GM21390 (cell line): ENCODE data around the gene ZNF555.
A peak's percentile ranks its signal among the peaks of the same experiment; 100 is the strongest.

Source experiments
- ATAC-seq: cut with Tn5 transposase; IDR thresholded peaks from one replicate; pipeline ENCODE4 v1.9.1; 2021; ENCODE audit not compliant: unreplicated experiment

The ZNF555 gene

DNA sequence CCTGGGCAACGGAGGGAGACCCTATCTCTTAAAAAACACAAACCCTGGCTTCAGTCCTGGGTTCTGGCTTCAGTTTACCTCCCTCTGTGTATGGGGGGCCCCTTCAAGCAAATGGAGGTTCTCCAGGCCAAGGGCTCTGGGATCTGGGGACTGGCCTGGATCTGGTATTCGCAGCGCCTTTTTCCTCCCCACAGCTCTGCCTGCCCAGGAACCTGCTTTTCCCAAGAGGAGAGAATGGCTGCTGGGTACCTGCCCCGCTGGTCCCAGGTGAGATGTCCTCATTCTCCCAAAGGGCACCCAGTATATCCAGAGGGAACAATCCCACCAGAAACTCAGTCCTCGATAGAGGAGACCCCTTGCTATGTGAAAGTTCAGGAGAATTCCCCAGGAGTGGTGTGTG lies 18.4 kb upstream of the ZNF555 start:
- no peak for ATAC-seq

DNA sequence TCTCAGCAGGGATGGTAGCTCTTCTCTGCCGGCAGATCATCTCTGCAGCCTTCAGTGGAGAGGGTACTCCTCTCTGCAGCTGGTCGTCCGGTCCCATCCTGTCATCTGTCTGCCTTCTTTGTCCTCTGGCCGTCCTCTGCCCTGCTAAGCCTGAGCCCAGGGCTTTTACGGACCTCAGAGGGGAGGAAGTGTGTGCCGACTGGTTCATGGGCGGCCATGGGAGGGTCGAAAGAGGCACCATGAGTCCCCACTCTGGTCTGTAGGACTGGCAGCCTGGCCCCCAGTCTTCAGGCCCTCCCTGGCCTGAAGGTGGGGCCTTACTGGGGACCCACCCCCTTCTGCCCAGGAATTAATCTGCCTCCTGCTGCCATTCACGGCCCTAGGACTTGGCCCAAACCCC lies 17.6 kb upstream of the ZNF555 start:
- ATAC-seq = no peak

DNA sequence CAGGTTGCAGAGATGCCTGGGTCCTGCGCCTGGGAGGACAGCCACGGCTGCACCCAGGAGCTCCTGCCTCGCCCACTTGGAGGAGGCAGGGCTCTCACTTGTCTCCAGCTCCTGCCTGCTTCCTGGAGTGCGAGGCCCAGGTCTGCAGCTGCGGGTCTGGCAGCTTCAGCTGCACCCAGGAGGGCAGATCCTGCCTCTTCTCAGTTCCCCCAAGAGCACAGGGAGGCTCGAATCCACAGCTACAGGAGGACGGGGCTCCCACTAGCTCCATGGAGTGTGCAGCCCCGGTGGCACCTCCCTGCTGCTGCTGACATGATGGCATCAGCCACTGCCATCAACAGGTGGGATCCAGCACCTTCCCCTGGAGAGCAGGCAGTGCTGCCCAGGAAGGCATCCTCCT lies 17.1 kb upstream of the ZNF555 start:
- ATAC-seq = no peak

DNA sequence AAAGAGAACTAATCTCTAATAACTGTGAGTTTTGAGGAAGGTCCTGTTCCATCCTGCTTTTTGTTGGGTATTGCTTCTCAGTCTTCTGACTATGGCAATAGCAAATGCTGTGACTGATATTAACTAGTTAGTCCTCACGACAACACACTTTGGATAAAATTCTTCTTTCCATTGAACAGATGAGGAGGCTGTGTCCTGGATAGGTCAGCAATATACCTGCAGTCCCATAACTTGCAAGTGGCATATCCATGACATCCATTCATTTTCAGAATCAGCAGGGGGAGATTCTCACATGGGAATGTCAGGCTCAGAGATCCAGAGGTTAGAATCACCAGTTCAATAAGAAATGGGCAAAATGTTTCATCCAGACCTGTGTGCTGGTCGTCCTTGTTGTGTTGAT lies 14.3 kb upstream of the ZNF555 start:
- ATAC-seq = no peak

DNA sequence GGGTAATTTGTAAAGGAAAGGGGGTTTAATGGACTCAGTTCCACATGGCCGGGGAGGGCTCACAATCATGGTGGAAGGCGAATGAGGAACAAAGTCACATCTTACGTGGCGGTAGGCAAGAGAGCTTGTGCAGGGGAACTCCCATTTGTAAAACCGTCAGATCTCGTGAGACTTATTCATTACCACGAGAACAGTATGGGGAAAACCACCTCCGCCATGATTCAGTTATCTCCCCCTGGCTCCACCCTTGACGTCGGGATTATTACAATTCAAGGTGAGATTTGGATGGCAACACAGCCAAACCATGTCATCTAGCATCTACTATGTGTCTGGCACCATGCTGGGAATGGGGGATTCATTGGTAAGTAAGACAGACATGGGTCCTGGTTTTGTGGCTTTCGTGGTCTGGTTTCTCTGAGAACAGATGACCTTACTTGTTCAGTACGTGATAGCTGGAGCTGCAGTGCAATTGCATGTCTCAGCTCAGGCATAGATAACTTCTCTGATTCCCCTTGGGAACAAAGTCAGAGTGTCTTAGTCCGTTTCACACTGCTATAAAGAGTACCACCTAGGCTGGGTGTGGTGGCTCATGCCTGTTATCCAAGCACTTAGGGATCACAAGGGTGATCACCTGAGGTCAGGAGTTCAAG lies 13.3 kb upstream of the ZNF555 start:
- no peak for ATAC-seq

DNA sequence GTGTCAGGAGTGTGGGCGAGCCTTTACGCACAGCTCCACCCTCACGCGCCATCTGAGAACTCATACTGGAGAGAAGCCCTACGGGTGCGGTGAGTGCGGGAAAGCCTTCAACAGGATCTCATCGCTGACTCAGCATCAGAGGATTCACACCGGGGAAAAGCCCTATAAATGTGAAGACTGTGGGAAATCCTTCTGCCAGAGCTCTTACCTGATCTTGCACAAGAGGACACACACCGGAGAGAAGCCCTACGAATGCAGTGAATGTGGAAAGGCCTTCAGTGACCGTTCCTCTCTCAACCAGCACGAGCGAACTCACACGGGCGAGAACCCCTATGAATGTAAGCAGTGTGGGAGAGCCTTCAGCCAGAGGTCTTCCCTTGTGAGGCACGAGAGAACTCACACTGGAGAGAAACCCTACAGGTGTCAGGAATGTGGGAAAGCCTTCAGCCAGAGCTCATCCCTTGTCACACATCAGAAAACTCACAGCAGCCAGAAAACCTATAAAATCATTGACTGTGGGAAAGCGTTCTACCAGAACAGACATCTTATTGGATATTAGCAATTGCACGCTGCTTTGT lies 6.9 kb upstream of the ZNF555 start:
- no peak for ATAC-seq

DNA sequence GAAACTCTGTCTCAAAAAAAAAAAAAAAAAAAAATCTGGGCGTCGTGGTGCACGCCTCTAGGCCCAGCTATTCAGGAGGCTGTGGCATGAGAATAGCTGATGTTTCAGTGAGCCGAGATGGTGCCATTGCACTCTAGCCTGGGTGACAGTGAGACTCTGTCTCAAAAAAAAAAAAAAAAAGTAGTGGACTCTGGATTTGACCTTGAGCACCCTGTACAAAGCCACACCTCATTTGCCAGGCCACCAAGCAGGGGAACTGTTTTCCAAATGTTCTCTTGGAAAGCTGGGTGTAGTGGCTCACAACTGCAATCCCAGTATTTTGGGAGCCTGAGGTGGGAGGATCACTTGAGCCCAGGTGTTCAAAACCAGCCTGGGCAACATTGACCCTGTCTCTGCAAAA lies 3.8 kb upstream of the ZNF555 start:
- ATAC-seq = no peak

DNA sequence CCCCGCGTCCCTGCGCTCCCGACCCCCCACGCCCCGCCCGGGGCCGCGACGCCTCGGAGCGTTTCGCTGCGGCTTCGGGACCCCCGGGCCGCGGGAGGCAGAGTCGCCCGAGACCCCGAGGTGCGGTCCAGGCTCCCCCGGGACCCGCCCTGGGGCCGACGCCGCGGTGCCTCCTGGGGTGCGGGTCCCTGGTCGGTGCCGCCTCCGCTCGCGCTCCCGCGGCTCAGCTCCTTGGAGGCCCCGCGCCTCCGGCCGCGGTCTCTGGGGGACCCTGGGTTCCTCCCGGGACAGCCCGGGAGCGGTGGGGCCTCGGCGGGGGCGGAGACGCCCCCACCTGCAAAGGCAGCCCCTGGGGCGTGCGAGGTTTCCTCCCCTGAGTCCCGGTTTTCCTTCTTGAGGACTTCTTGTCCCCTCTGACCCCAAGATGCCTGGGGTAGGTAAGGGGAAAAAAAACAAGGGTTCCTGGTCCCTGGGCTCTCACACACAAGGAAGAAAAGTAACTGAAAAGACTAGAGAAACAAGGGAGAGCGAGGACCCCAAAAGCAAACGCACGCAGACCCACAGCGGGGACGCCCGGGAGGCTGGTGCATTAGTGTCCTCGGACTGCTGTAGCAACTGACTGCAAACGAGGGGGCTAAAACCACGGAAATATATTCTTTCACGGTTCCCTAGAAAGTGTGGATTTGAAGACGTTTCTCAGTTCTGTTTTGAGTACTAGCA lies 740 bp downstream of the ZNF555 start:
- peak; percentile 11 for ATAC-seq

DNA sequence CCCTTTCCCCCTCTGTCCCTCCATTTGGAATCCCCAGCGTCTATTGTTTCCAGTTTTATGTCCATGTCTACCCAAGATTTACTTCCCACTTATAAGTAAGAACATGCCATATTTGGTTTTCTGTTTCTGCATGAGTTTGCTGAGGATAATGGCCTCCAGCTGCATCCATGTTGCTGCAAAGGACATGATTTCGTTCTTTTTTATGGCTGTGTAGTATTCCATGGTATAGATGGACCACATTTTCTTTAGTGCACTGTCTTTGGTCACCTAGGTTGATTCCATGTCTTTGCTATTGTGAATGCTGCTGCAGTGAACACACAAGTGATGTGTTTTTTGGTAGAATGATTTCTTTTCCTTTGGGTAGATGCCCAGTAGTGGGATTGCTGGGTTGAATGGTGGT lies 3.8 kb downstream of the ZNF555 start:
- ATAC-seq = no peak

DNA sequence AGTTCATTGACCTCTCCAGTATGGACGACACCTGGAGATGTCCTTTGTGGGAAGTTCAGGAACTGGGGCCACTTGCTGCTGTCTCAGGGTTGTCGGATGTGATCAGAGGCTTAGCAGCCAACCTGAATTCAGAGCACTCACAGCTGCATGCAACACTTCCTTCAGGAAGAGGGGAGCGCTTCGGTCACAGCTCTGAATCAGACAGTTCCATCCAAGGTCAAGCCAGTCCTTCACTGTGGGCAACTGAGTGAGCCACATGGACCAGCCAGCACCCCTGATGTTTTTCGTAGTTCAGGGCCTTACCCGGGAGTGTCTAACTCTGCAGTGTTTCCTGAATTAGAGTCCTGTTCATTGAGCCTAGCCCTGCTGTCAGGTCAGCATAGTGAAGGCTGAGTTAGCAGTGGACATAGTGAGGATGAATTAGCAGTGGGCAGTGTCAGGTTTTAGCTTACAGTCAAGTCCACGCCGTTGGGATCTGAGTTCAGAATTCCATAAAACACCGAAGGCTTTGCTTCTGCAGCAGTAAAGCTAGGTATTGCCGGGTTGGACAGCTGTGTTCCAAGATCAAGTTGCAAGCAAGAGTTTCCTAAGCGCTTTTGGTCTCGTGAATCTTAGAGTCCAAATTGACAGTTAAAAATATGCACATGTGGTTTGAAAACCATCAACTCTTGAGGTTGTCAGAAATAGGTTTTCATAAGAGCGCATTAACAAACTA lies 5.1 kb downstream of the ZNF555 start:
- no peak for ATAC-seq

DNA sequence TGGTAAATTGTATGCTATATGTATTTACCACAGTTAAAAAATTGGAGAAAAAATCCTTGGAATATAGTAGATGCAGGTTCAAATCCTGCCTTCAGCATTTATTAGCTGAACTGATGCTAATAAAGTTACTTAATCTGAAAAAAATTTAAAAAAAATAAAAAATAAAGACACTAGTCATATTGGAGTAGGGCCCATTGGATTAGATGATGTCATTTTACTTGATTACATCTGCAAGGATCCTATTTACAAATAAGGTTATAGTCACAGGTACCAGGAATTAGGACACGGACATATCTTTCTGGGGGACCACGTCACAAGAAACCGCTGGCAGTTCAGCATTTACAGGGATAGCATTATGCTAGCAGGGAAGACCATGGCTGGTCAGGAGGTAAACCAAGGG lies 6.2 kb downstream of the ZNF555 start:
- ATAC-seq = no peak

DNA sequence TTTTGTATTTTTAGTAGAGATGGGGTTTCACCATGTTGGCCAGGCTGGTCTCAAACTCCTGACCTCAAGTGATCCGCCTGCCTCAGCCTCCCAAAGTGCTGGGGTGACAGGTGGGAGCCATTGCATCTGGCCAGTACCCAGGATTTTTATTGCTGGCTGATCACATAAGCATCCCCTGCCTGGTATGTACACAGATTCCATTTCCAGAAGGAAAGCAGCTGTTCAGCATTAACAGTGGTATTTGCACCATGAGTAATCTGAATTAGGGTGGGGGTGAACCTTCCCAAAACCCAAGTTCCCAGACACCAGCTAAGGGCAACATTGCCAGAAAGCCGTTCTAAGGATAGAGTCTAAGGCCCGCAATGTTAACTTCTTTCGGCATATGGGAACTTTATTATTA lies 7.3 kb downstream of the ZNF555 start:
- no peak for ATAC-seq

DNA sequence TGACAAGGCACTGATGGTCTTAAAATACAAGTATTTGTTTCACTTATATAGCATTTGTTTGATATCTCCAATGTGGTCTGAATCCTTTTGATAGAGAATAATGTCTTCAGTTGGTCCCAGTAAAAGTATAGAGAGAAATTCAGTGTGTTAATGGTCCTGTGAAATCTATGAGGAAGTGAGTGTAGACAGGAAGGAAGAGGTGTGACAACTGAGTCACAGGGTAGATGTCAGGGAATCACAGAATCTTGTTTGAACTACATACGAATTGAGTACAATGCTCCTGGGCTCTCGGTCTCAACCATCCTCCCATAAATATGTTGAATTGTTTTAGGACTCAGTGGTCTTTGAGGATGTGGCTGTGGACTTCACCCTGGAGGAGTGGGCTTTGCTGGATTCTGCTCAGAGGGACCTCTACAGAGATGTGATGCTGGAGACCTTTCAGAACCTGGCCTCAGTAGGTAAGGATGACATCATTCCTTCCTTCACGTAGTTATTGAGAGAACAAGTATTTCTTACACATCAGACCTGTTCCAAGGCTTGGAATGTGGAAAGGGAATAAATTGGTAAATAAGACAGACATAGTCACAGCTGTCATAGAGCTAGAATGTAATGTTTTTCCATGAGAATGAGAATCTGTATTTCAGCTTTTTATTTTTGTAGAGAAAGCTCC lies 9.1 kb downstream of the ZNF555 start:
- no peak for ATAC-seq

DNA sequence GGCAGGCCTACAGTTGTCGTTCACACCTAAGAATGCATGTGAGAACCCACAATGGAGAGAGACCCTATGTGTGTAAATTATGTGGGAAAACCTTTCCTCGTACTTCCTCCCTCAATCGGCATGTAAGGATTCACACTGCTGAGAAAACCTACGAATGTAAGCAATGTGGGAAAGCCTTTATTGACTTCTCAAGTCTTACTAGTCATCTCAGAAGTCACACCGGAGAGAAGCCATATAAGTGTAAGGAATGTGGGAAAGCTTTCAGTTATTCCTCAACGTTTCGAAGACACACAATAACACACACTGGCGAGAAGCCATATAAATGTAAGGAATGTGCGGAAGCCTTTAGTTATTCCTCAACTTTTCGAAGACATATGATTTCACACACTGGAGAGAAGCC lies 11.3 kb downstream of the ZNF555 start:
- no peak for ATAC-seq

DNA sequence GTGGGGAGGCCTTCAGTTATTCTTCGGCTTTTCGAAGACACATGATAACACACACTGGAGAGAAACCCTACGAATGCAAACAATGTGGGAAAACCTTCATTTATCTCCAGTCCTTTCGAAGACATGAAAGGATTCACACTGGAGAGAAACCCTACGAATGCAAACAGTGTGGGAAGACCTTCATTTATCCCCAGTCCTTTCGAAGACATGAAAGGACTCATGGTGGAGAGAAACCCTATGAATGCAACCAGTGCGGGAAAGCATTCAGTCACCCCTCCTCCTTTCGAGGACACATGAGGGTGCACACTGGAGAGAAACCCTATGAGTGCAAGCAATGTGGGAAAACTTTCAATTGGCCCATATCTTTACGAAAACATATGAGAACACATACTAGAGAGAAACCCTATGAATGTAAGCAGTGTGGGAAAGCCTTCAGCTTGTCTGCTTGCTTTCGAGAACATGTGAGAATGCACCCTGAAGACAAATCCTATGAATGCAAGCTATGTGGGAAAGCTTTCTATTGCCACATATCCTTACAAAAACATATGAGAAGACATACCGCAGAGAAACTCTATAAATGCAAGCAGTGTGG lies 11.8 kb downstream of the ZNF555 start:
- ATAC-seq = no peak

DNA sequence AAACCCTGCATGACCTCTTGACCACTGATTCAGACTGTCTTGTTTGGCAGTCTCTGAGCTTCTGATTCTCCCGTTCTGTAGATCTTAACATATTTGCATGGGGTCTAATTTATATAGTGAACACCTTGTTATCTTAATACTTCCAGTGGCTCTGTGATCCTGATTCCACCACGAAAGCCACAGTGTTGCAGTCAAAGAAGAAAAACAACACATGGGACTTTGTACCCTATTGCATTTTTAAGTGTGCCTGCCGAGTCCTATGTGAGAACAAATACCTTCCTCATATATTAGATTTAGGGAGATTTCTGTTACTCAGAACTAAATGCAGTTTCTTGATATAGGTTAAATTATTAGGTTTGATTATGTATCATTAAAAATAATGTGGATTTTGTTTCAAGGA lies 13.6 kb downstream of the ZNF555 start:
- no peak for ATAC-seq

DNA sequence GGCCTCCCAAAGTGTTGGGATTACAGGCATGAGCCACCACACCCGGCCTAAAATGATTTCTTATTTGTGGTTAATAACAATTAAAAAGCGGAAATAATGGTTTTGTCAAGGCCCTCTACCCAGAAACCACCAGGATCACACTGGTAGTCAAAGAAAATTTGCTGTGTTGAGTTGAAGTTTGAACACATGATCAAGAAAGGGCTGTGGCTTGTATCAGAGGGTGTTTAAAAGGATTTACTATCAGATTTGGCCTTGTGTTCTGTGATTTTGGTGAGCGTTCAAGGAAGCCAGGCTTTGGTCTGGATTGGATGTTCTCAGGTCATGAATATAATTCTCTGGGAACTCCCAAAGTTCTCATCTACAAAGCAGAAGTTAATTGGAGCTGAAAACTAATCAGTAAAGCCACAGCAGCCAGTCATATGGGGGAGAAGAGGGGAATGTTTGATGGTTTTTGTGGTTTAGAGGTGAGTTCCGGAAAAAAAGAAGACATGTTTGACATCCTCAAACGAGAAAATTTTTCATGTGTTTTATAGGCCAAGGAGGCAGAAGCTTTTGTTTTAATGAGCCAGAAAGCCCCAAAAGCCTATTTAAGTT lies 15.3 kb downstream of the ZNF555 start:
- ATAC-seq = no peak

DNA sequence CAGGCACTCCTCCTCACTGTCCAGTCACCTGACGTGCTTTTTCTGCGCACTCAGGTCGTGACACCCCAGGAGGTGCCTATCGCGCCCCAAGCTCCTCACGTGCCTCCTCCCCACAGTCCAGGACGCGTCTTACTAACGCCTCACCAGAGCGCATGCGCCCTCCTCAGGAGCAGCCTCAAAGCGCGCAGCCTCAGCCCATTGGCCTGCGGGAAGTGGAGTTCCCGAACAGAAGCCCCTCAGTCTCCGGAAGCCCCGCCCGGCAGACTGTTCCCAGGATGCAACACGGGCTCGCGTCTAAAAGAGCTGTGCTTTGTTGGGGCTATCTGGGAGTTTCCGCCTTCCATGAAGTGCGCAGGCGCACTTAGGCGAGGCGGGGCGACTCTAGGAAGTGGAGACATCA lies 17.6 kb downstream of the ZNF555 start:
- ATAC-seq = no peak

DNA sequence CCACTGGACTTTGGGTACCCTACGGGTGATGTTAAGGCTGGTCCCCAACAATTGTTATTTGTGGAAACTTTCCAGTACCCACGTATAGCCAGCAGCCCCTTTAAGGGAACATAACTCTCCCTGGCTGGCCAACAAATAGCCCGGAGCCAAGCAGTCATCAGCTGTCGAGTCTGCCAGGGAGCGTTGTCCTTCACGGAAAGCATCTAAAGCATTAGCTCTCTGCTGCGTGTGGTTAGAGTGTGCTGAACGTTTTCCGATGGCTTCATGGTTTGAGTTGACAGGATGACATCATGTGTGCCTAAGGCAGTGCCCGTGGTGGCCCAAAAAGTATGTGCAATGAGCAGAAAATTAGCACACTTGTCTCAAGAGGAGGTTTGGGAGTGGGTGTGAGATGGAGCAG lies 22.5 kb downstream of the ZNF555 start:
- no peak for ATAC-seq

DNA sequence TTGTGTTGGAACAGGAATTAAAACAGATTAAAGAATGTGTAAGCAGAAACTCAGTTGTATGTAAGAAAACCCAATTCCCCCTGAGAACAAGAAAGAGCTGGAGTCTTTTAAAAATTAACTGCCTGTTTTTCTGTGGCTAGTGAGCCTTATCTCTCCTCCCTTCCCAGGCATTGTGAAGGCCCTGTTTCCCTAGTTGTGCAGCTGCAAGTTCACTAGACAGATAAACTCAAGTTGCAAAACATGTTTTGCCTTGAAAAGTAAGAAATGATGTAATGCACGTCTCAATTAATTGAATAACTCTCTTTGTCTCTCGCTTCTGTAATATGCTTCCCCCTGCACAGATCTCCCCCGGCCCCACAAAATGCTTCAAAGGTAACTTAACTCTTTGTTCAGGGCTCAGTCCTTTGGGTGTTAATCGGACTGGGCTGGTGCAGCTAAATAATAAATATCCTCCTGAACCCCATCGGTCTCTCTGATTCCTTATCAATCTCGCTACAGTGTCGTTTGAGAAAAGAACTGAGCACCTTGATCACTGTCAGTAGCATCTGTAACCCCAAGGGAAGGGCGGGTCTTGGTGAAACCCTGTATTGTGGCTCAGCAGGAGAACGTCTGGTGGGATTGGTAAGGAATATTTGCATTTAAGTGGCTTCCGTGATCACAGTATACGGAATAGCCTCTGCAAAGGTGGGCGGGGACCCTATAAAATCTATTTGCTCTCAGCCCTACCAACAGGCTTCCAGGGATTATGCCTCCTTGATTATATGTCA lies 24.2 kb downstream of the ZNF555 start:
- no peak for ATAC-seq
